H1 (cell line): ENCODE results near the gene MAPK9. TPM values are rescaled to one million over a fixed set of nuclear protein-coding genes. Genes with fewer than 3 reads are reported as not detected.

ENCODE experiments used
- CTCF ChIA-PET: fragments of 300-600 bp; sonication (Branson Sonifier 250); formaldehyde crosslinking; loops from one replicate; lab custom pipeline; 2021; ENCODE audit not compliant: partially characterized antibody; lab: Charles Lee
- POLR2A ChIA-PET: fragments of 300-600 bp; sonication (Branson Sonifier 250); formaldehyde crosslinking; loops from one replicate; lab custom pipeline; 2021; ENCODE audit warnings: inconsistent platforms; ENCODE audit not compliant: partially characterized antibody; lab: Charles Lee
- DNase-seq, 2 experiments: peaks; one replicate each; pipeline versions ENCODE4 v3.0.0 to v3.0.0-alpha.2; 2010 to 2022; ENCODE audit warnings: low spot score in 2 of 2, low read depth in 1 of 2, mixed read lengths in 1 of 2
- FAIRE-seq: peaks from 2 replicates; lab custom pipeline; 2011; peaks lifted over from hg19 to GRCh38; lab: Jason Lieb, UNC
- H2AFZ ChIP-seq: 2 replicates; pipeline ENCODE4 v1.8.1; 2012; ENCODE audit warnings: low read length, inconsistent platforms
- H2AK5ac ChIP-seq: 2 replicates; pipeline ENCODE4 v1.6.1; 2013; ENCODE audit warnings: low read depth, low read length
- H2BK120ac ChIP-seq: replicated peaks from 2 replicates; pipeline ENCODE3; 2013; ENCODE audit warnings: low read depth, low read length, inconsistent platforms
- H2BK12ac ChIP-seq: 2 replicates; pipeline ENCODE4 v1.6.1; 2013; ENCODE audit warnings: low read depth, low read length
- H2BK15ac ChIP-seq: 2 replicates; pipeline ENCODE4 v1.6.1; 2013; ENCODE audit warnings: low read length
- H2BK20ac ChIP-seq: 2 replicates; pipeline ENCODE4 v1.6.1; 2013; ENCODE audit warnings: low read length
- H2BK5ac ChIP-seq: 2 replicates; pipeline ENCODE4 v1.6.1; 2013; ENCODE audit warnings: low read depth, low read length
- H3K14ac ChIP-seq: 2 replicates; pipeline ENCODE4 v1.6.1; 2013; ENCODE audit warnings: inconsistent platforms; ENCODE audit not compliant: insufficient read length
- H3K18ac ChIP-seq: 2 replicates; pipeline ENCODE4 v1.6.1; 2013; ENCODE audit warnings: low read length; ENCODE audit errors: extremely low read depth
- H3K23ac ChIP-seq: 2 replicates; pipeline ENCODE4 v1.6.1; 2013; ENCODE audit warnings: inconsistent platforms; ENCODE audit not compliant: insufficient read length
- H3K23me2 ChIP-seq: 2 replicates; pipeline ENCODE4 v1.6.1; 2013; ENCODE audit warnings: low read depth, low read length
- H3K27ac ChIP-seq: 2 replicates; pipeline ENCODE4 v1.6.1; 2011; ENCODE audit warnings: low read depth, low read length, inconsistent platforms
- H3K27me3 ChIP-seq, 4 experiments: replicated peaks in 1 of 4; 1 replicate in 1 of 4; 2 replicates in 3 of 4; pipeline versions ENCODE4 v1.6.1 to v1.8.1; 2011 to 2013; ENCODE audit warnings: low read length in 3 of 4, mild to moderate bottlenecking in 3 of 4, inconsistent platforms in 2 of 4, mixed read lengths in 2 of 4, moderate library complexity in 1 of 4; ENCODE audit not compliant: control insufficient read depth in 3 of 4, insufficient read depth in 3 of 4; ENCODE audit errors: extremely low read depth in 1 of 4
- H3K36me3 ChIP-seq, 4 experiments: 2 replicates each; pipeline versions ENCODE4 v1.6.1 to v1.8.1; 2011 to 2013; ENCODE audit warnings: mild to moderate bottlenecking in 4 of 4, low read length in 3 of 4, moderate library complexity in 2 of 4, control low read depth in 1 of 4, inconsistent platforms in 1 of 4; ENCODE audit not compliant: insufficient read depth in 4 of 4, control insufficient read depth in 2 of 4
- H3K4ac ChIP-seq: replicated peaks from 2 replicates; pipeline ENCODE3; 2013; ENCODE audit warnings: low read length, low read depth, mixed read lengths, inconsistent platforms; ENCODE audit not compliant: insufficient read length
- H3K4me1 ChIP-seq, 4 experiments: replicated peaks in 1 of 4; 1 replicate in 1 of 4; 2 replicates in 3 of 4; pipeline versions ENCODE4 v1.6.1 to v1.8.1; 2011 to 2013; ENCODE audit warnings: low read length in 3 of 4, inconsistent platforms in 2 of 4, mixed read lengths in 1 of 4; ENCODE audit not compliant: insufficient read depth in 4 of 4, control insufficient read depth in 3 of 4
- H3K4me2 ChIP-seq, 2 experiments: 2 replicates each; pipeline versions ENCODE4 v1.6.1 to v1.8.1; 2011 to 2013; ENCODE audit warnings: low read depth in 2 of 2, low read length in 2 of 2, control low read depth in 1 of 2, inconsistent platforms in 1 of 2, mild to moderate bottlenecking in 1 of 2; ENCODE audit not compliant: insufficient read depth in 1 of 2
- H3K4me3 ChIP-seq, 4 experiments: fragments of 200-600, 300-600 bp in 1 of 4; sonication (generic), shearing (Covaris generic), sonication (Bioruptor Twin) in 1 of 4; 2 replicates each; pipeline versions ENCODE4 v1.5.1 to v1.8.1; 2011 to 2016; ENCODE audit warnings: low read length in 4 of 4, low read depth in 3 of 4, control low read depth in 2 of 4, inconsistent platforms in 2 of 4, mild to moderate bottlenecking in 2 of 4, mixed read lengths in 1 of 4, moderate library complexity in 1 of 4; ENCODE audit not compliant: insufficient read depth in 2 of 4; ENCODE audit errors: extremely low read depth in 1 of 4
- H3K56ac ChIP-seq: replicated peaks from 2 replicates; pipeline ENCODE3; 2013; ENCODE audit warnings: low read depth, mild to moderate bottlenecking, mixed read lengths, low read length, inconsistent platforms; ENCODE audit not compliant: insufficient read length
- H3K79me1 ChIP-seq: 2 replicates; pipeline ENCODE4 v1.6.1; 2013; ENCODE audit warnings: low read depth, low read length, control low read depth
- H3K79me2 ChIP-seq, 2 experiments: 2 replicates each; pipeline versions ENCODE4 v1.6.1 to v1.8.1; 2012 to 2013; ENCODE audit warnings: low read length in 2 of 2, mild to moderate bottlenecking in 2 of 2, inconsistent platforms in 1 of 2; ENCODE audit not compliant: insufficient read depth in 2 of 2, control insufficient read depth in 1 of 2
- H3K9ac ChIP-seq, 4 experiments: replicated peaks in 1 of 4; 1 replicate in 1 of 4; 2 replicates in 3 of 4; pipeline versions ENCODE4 v1.6.1 to v1.8.1; 2011 to 2013; ENCODE audit warnings: low read depth in 3 of 4, low read length in 3 of 4, control low read depth in 2 of 4, mild to moderate bottlenecking in 2 of 4, moderate library complexity in 2 of 4, inconsistent platforms in 1 of 4; ENCODE audit errors: extremely low read depth in 1 of 4
- H3K9me3 ChIP-seq, 2 experiments: 2 replicates each; pipeline versions ENCODE4 v1.6.1 to v1.8.1; 2012 to 2013; ENCODE audit warnings: mild to moderate bottlenecking in 2 of 2, moderate library complexity in 2 of 2, control low read depth in 1 of 2, inconsistent platforms in 1 of 2, low read depth in 1 of 2, low read length in 1 of 2, mixed read lengths in 1 of 2; ENCODE audit not compliant: insufficient read depth in 2 of 2
- H4K20me1 ChIP-seq, 2 experiments: replicated peaks in 1 of 2; 2 replicates each; pipeline versions ENCODE3 to v1.8.1; 2011 to 2013; ENCODE audit warnings: inconsistent platforms in 2 of 2, low read length in 2 of 2, mild to moderate bottlenecking in 1 of 2; ENCODE audit not compliant: insufficient read depth in 2 of 2, control insufficient read depth in 1 of 2
- H4K5ac ChIP-seq: 2 replicates; pipeline ENCODE4 v1.6.1; 2013; ENCODE audit warnings: low read length, low read depth, mixed read lengths, inconsistent platforms; ENCODE audit not compliant: insufficient read length
- H4K8ac ChIP-seq: 2 replicates; pipeline ENCODE4 v1.8.0; 2013; ENCODE audit warnings: mild to moderate bottlenecking, moderate library complexity, low read length, inconsistent platforms; ENCODE audit not compliant: insufficient read depth; ENCODE audit errors: extremely low read depth
- H4K91ac ChIP-seq: replicated peaks from 2 replicates; pipeline ENCODE3; 2013; ENCODE audit warnings: low read length, mixed read lengths, inconsistent platforms; ENCODE audit not compliant: insufficient read length
- HDAC6 ChIP-seq: IDR thresholded peaks from one replicate; pipeline ENCODE4 v1.7.1; 2012; ENCODE audit warnings: low read depth, mild to moderate bottlenecking, inconsistent platforms, low read length, moderate library complexity
- NRF1 ChIP-seq: IDR thresholded peaks from 2 replicates; pipeline ENCODE4 v1.6.1; 2011; ENCODE audit warnings: mild to moderate bottlenecking, low read depth, low read length, improper control_type of control experiment
- POU5F1 ChIP-seq: IDR thresholded peaks from 2 replicates; pipeline ENCODE4 v1.6.1; 2011; ENCODE audit warnings: low read depth, mild to moderate bottlenecking, low read length, moderate library complexity
- SIX5 ChIP-seq: IDR thresholded peaks from 2 replicates; pipeline ENCODE4 v1.6.1; 2011; ENCODE audit warnings: mild to moderate bottlenecking, low read depth, low read length
- WGBS, 2 experiments: shearing (Covaris generic) in 1 of 2; methylation state at CpG; one replicate each; pipeline versions ENCODE4 v1.1.6 to v1.1.7; 2013 to 2015; ENCODE audit warnings: low lambda C conversion rate in 2 of 2, mixed read lengths in 2 of 2, inconsistent platforms in 1 of 2, low coverage in 1 of 2, missing lambda C conversion rate in 1 of 2; ENCODE audit not compliant: insufficient replicate concordance in 2 of 2, insufficient coverage in 1 of 2, insufficient read length in 1 of 2; ENCODE audit errors: extremely low coverage in 1 of 2, missing lambda C conversion rate in 1 of 2; 5-methylcytosine and 5-hydroxymethylcytosine counted together
- polyA plus RNA-seq, 7 experiments: library from polyadenylated mRNA; depleted of rRNA in 3 of 7; stranded (reverse) in 5 of 7; unstranded in 2 of 7; fragments of >200 nt in 5 of 7; fragments of 200-250 nt in 2 of 7; gene quantifications; 1 replicate in 5 of 7; 2 replicates in 1 of 7; 4 replicates in 1 of 7; pipeline versions ENCODE4 v1.2.1 to v1.2.3, GENCODE V29; 2011 to 2013; ENCODE audit warnings: missing spikeins in 2 of 7, mixed read lengths in 2 of 7
- total RNA-seq: library from RNA; stranded (reverse); fragmentation: NEBNext Ultra II Directional; extraction: Animal tissue kit (Norgen Biotek cat#: 25700); gene quantifications from 2 replicates; pipeline ENCODE4 v1.2.1, GENCODE V29; 2021

MAPK9 gene
- total and polyA plus RNA-seq, 2 of the 8 experiments (the other 6 are each of a cell fraction or from before 2014, with no cell fraction given) = 22.3 to 43.7 TPM

DNA sequence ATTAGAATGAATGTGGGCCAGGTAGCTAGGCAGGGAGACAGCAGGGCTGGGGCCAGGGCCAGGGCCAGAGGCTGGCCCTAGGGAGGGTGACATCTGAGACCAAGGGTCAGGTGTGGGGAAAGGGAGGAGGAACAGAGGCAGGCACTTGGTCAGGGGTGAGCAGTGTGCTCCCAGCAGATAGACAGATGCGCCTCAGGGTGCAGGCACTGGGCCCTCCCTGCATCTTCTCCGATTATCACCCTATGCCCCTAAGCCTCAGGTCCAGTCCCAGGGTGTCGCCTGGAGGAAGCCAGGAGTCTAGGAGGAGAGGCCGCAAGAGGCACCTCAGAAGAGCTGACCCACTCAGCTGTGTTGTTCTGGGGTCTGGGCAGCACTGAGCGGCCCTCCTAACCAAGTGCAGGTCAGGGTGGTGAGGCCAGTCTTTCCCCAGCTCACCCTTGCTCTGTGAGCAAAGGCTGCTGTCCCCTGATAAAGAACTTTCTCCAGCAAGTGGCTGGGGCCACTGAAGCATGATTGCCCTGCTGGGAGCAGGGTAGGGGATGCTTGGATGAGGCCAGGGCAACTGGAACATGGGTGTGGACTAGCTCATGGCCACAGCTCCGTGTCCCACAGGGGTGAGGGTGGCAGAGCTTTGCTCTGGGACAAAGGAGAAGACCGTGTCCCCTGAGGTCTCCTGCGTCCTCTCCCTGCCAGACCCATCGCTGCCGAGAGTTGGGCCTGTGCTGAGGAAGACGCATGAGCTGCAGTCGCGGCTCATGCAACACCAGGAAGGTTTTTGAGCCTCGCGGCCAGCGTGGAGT is 80.7 kb downstream of the MAPK9 start:
- Histone ChIP-seq H3K79me2 (no peaks in the 10 kb centered on the region), H3K56ac (no peak overlapping the region), H3K9ac (no peak overlapping the region), H2BK120ac (no peak overlapping the region), H4K5ac (no peak overlapping the region), H3K4me3 (no peak overlapping the region), H3K4me1 (peaks cover 0 to 8% (median 4%) of the 10 kb centered on the region in 4 experiments; a peak in 4 of 7 replicates), H2BK5ac (no peak overlapping the region), H3K79me1 (no peaks in the 10 kb centered on the region), H3K4ac (no peak overlapping the region), H3K23me2 (peaks cover 11% of the 10 kb centered on the region), H2AFZ (no peak overlapping the region), H3K4me2 (no peak overlapping the region), H2BK12ac (no peak overlapping the region), H3K27me3 (peaks cover 8 to 31% (median 21%) of the 10 kb centered on the region in 4 experiments; a peak in 6 of 7 replicates), H4K20me1 (peaks cover 0 to 14% of the 10 kb centered on the region in 2 experiments), H3K18ac (no peak overlapping the region), H4K8ac (no peak overlapping the region), H2AK5ac (no peak overlapping the region), H3K14ac (no peak overlapping the region), H2BK20ac (no peak overlapping the region), H3K27ac (no peak overlapping the region), H4K91ac (no peak overlapping the region), H2BK15ac (0 out of 2 replicates have a peak overlapping the region, but pooled peaks have one; percentile 29), H3K9me3 (peaks cover 0 to 2% of the 10 kb centered on the region in 2 experiments; a peak in 1 of 4 replicates), H3K23ac (no peak overlapping the region), H3K36me3 (no peaks in the 10 kb centered on the region)
- CTCF ChIA-PET = interaction anchor here (0.6 to 6.5 kb wide), 12 partner anchors 13 to 395 kb away, joined by 3 to 61 read pairs (median 3); no protein-coding TSS in a partner anchor
- DNase-seq (no peak), FAIRE-seq (no peak)
- TF ChIP-seq POU5F1 (no peak), NRF1 (no peak), SIX5 (no peak), HDAC6 (no peak)
- POLR2A ChIA-PET = interaction anchor here (1.6 kb wide), 1 partner anchor 11 kb away, joined by 4 read pairs; no protein-coding TSS in a partner anchor
- 85% methylated on average over 15 of the region's 16 CpGs; no CpG with 5 or more reads in 1 of the 2 experiments for WGBS, 2 experiments
